GM12872 (cell line): Measurements from ENCODE around the gene FBXW7.
A peak's percentile ranks its signal among the peaks of the same experiment; 100 is the strongest.

Experiments used
- TF ChIP-seq, protein P1 (sequence below): IDR thresholded peaks from 3 replicates; pipeline ENCODE4 v1.5.1; 2011; ENCODE audit warnings: low read depth, mild to moderate bottlenecking, low read length, moderate library complexity; ENCODE audit not compliant: insufficient read depth

The FBXW7 gene

DNA sequence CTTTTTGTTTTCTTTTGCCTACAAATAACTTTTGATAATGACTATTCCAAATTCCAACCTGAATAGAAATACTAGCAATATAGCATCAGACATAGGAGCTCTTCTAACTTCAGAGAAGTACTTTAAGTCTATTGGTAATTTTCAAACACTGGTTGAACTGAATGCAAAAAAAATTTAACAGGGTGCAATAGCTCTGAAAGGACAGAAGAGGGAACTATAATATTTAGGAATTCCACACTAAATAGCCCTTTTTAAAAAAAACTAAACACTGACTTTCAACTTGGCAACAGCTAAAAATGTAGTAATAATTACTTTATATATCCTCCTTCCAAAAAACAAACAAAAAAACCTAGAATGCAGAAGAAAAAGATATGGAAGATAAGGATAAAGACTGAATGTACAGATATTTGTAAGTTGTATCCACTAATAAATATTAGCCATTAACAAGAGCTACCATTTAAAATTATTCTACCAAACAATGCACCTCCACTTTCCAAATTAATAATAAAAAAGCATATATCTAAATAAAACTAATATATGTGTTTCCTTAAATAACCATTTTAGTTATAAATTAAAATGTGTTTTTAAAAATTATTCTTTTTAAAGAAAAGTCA is 81.4 kb downstream of the FBXW7 start:
- TF ChIP-seq, protein P1, sequence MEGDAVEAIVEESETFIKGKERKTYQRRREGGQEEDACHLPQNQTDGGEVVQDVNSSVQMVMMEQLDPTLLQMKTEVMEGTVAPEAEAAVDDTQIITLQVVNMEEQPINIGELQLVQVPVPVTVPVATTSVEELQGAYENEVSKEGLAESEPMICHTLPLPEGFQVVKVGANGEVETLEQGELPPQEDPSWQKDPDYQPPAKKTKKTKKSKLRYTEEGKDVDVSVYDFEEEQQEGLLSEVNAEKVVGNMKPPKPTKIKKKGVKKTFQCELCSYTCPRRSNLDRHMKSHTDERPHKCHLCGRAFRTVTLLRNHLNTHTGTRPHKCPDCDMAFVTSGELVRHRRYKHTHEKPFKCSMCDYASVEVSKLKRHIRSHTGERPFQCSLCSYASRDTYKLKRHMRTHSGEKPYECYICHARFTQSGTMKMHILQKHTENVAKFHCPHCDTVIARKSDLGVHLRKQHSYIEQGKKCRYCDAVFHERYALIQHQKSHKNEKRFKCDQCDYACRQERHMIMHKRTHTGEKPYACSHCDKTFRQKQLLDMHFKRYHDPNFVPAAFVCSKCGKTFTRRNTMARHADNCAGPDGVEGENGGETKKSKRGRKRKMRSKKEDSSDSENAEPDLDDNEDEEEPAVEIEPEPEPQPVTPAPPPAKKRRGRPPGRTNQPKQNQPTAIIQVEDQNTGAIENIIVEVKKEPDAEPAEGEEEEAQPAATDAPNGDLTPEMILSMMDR: peak; percentile 53; the same call in 1 of the 3 replicates

DNA sequence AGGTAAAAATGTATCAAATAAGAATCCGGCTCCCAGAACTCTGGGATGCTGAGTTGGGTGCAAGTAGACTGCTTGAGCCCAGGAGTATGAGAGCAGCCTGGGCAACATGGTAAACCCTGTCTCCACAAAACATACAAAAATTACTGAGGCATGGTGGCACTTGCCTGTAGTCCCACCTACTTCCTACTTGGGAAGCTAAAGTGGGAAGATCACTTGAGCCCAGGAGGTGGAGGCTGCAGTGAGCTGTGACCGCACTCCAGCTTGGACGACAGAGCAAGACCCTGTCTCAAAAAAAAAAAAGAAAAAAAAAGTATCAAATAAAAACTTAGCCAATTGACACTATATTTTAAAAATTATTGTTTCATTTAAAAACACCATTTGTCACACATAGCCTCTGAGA is 84.4 kb downstream of the FBXW7 start:
- TF ChIP-seq, protein P1: no peak

DNA sequence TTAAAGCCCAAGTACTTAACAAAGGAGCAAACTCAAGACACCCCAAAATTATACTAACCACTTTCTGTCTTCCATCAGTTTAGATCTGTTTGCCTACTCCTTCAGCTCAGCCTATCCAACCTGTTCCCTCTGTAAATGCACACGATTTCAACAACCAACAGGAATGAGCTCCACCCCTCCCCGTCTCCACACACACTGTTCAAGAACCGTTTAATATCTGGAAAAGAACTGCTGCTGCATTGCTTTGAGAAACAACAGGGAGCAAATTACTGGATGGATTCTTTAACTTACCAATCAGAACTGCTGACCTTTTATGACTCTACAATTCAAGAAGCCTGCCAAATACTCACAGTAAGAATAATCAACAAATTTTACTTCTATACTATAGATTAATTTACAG is 87.0 kb downstream of the FBXW7 start:
- TF ChIP-seq, protein P1: no peak

DNA sequence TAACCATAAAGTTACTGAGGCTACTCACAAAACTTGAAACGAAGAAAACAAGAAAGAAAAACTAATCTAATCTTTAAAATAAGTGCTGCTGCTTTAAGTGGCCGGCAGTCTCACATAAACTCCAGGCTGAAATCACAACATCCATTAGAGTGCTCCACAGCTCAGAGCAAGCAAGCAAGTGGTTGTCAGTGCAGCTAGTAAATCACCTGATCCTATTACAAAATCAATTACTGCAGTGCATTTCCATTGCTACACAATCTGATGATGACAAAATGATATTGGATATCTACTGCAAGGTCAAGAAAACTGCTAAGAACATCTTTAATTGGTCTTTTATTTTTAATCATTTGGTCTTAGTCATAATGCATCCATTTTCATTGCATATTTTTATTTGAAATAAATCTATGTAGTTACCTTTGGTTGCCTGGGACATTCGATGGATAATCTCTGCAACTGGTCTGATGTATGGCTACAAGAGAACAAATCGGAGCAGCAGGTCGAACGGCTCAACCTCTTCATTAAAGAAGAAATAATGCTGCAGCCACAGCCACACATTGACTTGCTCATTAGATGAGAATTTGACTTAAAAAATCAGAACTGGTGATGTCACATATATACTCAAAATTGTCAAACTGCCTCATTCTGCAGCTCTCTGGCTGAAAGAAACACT is 87.7 kb downstream of the FBXW7 start:
- TF ChIP-seq, protein P1: no peak

DNA sequence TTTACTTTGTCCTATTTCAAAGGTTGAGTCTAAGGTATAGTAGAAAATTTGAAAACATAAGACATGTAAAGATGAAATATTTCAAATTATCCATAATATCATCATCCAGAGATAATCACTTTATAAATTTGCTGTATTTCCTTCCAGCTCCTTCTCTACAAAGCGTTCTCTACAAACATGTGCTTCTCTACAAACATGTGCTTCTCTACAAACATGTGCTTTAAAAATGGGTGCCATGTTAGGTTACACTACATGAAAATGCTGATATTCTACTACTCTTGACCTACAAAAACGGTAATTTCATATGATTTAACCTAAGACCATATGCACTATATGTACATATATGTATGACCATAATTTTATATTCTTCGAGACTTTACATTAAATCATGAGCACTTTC is 92.0 kb downstream of the FBXW7 start:
- TF ChIP-seq, protein P1: no peak

DNA sequence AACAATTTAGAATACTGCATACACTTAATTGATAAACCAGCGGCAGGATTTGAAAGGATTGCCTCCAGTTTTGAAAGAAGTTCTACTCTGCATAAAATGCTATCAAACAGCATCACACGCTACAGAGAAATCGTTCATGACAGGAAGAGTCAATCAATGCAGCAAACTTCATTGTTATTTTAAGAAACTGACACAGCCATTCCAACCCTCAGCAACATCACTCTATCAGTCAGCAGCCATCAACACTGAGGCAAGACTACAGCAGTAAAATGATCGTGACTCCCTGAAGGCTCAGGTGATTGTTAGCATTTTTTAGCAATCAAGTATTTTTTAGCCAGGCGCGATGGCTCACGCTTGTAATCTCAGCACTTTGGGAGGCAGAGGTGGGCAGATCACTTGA is 98.3 kb downstream of the FBXW7 start:
- TF ChIP-seq, protein P1: no peak

DNA sequence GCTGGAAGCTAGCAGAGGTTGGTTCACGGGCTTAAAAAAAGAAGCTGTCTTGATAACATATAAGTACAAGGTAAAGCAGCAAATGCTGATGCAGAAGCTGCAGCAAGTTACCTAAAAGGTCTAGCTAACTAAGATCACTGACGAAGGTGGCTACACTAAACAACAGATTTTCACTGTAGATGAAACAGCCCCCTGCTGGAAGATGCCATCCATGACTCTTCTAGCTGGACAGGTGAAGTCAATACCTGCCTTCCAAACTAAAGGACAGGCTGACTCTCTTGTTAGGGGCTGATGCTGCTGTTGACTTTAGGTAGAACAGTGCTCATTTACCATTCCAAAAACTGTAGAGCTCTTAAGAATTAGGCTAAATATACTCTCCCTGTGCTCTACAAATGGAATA is 99.5 kb downstream of the FBXW7 start:
- TF ChIP-seq, protein P1: peak; percentile 46
